ENCODE results near the gene KCNG4.

KCNG4 gene, protein sequence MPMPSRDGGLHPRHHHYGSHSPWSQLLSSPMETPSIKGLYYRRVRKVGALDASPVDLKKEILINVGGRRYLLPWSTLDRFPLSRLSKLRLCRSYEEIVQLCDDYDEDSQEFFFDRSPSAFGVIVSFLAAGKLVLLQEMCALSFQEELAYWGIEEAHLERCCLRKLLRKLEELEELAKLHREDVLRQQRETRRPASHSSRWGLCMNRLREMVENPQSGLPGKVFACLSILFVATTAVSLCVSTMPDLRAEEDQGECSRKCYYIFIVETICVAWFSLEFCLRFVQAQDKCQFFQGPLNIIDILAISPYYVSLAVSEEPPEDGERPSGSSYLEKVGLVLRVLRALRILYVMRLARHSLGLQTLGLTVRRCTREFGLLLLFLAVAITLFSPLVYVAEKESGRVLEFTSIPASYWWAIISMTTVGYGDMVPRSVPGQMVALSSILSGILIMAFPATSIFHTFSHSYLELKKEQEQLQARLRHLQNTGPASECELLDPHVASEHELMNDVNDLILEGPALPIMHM

DNA sequence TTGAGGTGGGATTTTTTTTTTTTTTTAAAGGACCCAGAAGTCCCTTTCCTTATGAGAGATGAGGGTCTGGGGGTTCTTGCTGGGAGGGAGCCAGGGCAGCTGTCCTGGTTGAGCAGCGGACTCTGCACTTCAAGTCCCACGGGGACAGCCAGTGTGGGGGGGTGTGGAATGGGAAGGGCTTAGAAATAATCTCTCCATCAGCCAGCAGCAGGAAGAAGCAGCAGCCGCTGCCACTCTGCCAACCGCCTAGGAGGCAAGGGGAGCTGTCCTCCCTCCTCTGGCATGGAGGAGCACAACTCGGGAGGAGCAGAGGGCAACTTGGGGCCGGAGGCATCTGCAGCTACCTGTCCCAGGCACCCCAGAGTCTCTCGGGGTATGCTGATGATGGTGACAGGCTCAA is at the start of gene KCNG4:
Gene KCNG4, minus strand, starts transcription at position 104 of the 400 bp plus-strand sequence. CDS start 2,527 bp downstream, outside the sequence.
- no peak for DNase-seq (ENCODE audit: low read depth)
- TF ChIP-seq, protein P1, sequence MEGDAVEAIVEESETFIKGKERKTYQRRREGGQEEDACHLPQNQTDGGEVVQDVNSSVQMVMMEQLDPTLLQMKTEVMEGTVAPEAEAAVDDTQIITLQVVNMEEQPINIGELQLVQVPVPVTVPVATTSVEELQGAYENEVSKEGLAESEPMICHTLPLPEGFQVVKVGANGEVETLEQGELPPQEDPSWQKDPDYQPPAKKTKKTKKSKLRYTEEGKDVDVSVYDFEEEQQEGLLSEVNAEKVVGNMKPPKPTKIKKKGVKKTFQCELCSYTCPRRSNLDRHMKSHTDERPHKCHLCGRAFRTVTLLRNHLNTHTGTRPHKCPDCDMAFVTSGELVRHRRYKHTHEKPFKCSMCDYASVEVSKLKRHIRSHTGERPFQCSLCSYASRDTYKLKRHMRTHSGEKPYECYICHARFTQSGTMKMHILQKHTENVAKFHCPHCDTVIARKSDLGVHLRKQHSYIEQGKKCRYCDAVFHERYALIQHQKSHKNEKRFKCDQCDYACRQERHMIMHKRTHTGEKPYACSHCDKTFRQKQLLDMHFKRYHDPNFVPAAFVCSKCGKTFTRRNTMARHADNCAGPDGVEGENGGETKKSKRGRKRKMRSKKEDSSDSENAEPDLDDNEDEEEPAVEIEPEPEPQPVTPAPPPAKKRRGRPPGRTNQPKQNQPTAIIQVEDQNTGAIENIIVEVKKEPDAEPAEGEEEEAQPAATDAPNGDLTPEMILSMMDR (IDR thresholded peaks at IDR 0.05; ENCODE audit: insufficient read depth, low read depth, low read length, missing control alignments) = no peak
- H3K4me3 ChIP-seq (ENCODE audit: low read depth, low read length) = no peak within 1 kb of the TSS

DNA sequence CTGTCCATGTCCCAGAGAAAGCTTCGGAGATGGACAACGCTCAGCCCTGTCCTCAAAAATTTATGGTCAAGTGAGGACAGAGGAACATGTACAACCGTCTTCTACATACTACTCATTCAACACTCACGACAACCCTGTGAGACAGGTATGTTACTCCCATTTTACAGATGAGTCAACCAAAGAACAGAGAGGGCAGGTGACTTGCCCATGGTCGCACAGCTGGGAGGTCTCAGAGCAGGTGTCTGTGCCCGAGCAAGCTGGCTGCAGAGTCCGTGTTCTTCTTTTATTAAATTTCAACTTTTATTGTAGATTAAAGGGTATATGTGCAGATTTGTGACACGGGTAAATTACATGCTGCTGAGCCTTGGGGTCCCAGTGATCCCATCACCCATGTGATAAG is 49.1 kb upstream of the KCNG4 start:
- DNase-seq (ENCODE audit: low read depth) = no peak
- H3K4me3 ChIP-seq (ENCODE audit: low read depth, low read length) = no peak overlapping the region
- TF ChIP-seq, protein P1 (IDR thresholded peaks at IDR 0.05; ENCODE audit: insufficient read depth, low read depth, low read length, missing control alignments) = no peak

DNA sequence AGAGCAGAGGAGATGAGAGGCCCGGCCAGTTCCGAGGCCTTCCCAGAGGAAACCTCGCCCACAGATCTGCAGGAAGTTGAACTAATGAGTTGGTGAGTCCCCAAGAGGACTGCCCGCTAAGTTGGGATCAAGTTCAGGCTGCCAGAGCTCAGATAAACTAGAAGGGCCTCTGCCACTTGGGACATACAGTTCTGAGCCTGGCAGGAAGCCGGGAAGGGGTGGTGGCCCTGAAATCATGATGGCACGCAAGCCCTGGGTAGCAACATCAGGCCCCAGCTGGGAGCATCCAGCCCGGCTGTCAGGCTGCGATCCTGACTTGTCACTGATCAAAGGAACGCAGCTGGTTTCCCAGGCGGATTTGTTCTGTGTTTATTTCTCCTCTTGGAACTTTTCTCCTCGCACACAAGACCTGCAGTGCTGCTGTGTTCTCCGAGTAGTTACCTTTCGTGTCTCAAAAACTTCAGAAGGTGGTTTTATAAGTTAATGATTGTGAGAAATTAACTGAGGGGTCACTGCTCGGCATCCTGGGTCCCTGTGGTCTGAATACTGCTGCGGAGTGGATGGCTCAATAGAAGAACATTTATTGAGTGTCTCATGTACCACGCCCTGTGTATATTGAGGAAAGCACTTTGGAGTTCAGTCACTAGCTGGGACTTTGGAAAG is 46.9 kb upstream of the KCNG4 start:
- TF ChIP-seq, protein P1 (IDR thresholded peaks at IDR 0.05; ENCODE audit: insufficient read depth, low read depth, low read length, missing control alignments) = no peak
- no peak overlapping the region for H3K4me3 ChIP-seq (ENCODE audit: low read depth, low read length)
- DNase-seq (ENCODE audit: low read depth) = no peak

DNA sequence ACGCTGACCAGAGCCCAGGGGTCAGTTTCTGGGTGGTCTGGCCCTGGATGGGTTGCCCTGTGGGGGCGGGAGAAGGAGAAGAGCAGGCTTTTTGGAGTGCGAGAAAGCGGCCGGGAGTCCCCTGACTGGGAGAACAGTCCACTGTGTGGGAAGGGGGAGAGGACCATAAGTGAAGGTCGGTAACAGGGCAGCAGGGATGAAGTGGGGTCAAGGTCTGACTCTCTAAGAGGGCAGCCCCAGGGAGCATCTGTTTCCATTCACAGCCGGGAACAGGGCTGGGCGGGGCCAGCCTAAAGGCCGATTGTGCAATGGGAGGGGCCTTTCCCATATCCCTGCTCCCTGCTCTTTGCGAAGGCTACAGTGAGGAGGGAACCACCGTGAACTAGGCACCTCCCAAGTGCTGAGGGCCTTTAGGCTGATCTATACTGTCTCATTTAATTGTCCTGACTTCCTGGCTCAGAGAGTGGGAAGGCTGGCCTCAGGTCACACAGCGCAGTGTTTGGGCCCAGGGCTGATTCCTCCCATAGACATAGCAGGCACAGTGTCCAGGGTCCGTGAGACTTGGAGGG is 44.4 kb upstream of the KCNG4 start:
- H3K4me3 ChIP-seq (ENCODE audit: low read depth, low read length) = no peak overlapping the region
- DNase-seq (ENCODE audit: low read depth) = no peak
- TF ChIP-seq, protein P1 (IDR thresholded peaks at IDR 0.05; ENCODE audit: insufficient read depth, low read depth, low read length, missing control alignments) = no peak

DNA sequence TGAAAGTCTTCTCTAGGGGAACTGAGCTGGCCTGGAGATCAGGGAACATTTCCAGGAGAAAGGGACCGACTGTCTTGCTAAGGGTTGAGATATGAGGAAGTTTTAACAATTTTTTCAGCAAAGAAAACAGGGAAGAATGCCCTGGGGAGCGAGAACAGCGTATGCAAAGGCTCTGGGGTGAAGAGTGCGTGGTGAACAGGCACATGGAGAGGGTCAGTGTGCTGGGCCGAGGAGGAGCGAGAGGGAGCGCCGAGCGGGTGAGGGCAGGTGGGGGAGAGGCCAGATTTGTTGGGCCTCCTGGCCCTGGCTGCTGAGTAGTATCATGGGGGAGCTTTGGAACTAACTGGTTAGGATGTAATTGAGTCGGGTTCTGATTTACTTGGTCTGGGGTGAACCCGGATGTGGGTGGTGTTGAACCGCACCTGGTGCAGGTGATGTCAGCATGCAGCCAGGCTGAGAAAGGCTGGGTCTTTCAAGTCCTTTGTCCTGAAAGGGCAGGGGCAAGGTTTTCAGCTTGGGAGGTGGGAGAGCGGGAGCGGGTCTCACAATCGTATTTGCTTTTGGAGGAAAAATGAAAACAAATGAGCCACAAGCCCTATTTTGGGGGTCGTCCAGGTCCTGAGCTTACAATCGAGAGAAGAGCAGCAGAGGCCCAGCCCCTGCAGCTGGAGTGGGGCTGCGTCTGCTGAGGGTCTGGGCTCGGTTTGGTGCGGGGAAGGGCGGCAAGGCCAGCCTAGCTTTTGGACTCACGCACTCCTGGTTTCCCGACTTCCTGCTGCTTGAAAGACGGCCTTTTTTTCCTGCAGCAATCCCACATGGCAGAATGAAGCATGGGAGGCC is 43.7 kb upstream of the KCNG4 start:
- DNase-seq (ENCODE audit: low read depth) = no peak
- TF ChIP-seq, protein P1 (IDR thresholded peaks at IDR 0.05; ENCODE audit: insufficient read depth, low read depth, low read length, missing control alignments) = no peak
- H3K4me3 ChIP-seq (ENCODE audit: low read depth, low read length) = no peak overlapping the region

DNA sequence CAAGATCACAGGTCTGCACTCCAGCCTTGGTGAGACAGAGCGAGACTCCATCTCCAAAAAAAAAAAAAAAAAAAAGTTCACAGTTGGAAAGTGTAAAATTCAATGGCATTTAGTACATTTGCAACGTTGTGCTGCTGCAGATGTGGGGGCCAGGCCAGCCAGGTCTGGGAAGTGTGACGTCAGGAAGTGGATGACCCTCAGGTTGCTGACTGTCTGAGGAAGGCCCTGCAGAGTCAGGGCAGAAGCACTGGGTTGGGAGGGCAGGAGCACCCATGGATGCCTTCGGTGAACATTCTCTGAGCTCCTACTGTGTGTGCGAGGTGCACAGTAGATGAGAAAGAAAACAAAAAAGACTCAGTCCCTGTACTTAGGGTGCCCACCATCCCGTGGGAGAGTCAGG is 42.7 kb upstream of the KCNG4 start:
- H3K4me3 ChIP-seq (ENCODE audit: low read depth, low read length) = no peak overlapping the region
- DNase-seq (ENCODE audit: low read depth) = no peak
- TF ChIP-seq, protein P1 (IDR thresholded peaks at IDR 0.05; ENCODE audit: insufficient read depth, low read depth, low read length, missing control alignments) = no peak

Data from GM12865 (cell line).